Ammon's horn (tissue), 1 donor: Measurements from ENCODE around the gene APLF.
"Not testable (repeated sequence)": the region's sequence is repeated elsewhere in the genome, so short reads cannot be mapped to it uniquely, and the experiment has no call there.

ENCODE experiments used
- DNase-seq: peaks from one replicate; pipeline ENCODE4 v3.0.0-alpha.2; 2016; ENCODE audit warnings: low spot score

Gene APLF

DNA sequence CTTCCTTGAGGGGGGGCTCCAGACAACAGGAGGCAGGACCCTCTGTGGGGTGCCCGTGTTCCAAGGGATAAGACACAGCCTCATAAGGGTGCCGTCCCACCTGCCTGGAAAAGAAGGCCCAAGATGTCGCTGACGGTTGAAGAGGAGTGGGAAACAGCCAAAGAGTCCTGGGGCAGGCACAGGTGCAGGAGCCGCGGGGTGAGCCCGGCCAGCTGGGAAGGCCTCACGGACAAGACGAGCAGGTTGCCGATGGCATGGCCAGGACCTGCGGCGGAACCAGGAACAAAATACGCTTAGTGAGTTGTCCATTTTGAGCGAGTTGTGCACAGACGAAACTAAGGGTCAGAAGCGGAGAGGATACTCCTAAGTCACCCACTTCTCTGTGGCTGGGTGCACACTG is 61.8 kb downstream of the APLF start:
- not testable (repeated sequence) for DNase-seq

DNA sequence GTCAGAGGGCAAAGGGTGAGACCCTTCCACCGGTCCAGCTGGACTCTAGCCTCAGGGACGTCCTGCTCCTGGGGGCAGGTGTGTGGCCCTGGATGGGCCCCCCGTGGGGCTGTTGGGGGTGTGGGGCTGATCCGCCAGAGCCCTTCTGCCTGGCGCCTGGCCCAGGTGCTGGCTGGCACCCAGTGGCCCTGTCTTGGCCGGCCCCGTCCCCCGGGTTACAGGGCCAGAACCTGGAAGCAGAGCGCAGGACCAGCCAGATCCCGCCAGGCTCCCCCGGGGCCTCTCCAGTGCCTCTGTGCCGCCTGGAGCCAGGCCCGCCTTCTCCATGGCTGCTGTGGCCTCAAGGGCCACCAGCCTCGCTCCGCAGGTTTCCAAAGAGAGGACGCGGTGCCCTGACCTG is 62.3 kb downstream of the APLF start:
- DNase-seq = not testable (repeated sequence)

DNA sequence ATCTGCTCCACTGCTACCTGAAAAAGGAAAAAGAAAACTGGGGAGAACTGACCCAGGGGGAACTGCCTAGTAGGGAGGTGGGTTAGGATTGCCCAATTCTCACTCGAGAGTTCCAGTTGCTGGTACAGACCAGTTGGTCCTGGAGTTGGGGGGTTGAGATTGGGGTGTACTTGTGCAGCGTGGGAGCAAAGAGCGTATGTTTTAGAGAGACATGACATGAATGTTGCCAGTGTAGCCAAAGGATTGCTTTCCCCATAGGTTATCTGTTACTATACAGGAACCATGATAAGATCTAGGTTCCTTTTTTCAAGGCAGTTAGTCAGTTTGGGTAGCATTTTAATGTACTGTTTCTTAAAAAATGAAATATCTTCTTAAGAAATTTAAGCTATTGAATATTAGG is 68.6 kb downstream of the APLF start:
- DNase-seq = no peak

DNA sequence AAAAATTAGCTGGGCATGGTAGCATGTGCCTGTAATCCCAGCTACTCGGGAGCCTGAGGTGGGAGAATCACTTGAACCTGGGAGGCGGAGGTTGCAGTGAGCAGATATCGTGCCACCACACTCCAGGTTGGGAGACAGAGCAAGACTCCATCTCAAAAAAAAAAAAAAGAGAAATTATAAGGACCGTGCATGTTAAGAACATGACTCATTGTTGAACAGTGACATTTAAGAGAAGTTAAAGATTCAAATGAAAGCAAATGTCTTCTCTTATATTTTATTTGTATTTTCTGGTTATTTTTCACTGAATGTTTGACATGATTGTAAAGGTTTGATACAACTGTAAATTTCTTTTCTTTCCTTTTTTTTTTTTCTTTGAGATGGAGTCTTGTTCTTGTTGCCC is 69.6 kb downstream of the APLF start:
- DNase-seq = no peak

DNA sequence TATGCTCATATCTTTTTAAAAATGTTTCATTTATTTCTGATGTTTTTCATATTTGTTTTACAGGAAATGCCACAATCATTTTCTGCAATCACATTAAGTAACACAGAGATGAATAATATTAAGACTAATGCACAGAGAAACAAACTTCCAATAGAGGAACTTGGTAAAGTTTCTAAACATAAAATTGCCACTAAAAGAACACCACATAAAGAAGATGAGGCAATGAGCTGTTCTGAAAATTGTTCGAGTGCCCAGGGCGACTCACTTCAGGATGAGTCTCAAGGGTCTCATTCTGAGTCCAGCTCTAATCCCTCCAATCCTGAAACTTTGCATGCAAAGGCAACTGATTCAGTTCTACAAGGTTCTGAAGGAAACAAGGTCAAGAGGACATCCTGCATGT is 70.4 kb downstream of the APLF start:
- DNase-seq = no peak

DNA sequence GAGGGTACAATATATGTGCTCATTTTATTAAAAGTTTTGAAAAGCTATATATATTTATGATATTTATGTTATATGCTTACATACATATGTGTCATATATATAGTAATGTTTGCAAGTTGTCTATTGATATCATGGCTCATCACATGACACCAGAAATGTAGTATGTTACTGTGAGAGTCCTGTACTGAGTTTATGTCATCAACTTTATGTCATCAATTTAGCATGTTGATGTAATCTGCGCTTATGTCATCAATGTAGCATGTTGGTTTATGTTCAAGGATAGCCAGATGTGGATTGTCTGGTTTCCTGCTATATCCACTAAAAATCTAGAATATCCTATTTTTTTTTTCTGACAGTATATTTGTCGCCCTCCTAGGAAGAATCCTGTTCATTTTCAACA is 77.4 kb downstream of the APLF start:
- no peak for DNase-seq

DNA sequence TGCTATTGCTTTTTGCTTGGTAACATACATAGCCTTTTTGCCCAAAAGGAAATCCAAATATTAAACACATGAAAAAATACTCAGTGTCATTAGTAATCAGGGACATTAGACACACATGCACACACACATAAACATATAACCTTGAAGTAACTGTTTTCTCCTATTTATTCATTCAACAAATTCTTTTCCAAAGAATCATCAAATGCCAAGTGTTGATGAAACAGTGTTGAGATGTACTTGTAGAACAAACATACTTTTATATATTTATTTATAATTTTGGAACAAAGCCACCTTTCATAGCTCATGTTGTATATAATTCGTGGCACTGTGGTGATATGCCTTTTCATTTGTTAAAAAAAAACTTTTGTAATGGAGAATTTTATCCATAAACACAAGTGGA is 81.0 kb downstream of the APLF start:
- DNase-seq = no peak

DNA sequence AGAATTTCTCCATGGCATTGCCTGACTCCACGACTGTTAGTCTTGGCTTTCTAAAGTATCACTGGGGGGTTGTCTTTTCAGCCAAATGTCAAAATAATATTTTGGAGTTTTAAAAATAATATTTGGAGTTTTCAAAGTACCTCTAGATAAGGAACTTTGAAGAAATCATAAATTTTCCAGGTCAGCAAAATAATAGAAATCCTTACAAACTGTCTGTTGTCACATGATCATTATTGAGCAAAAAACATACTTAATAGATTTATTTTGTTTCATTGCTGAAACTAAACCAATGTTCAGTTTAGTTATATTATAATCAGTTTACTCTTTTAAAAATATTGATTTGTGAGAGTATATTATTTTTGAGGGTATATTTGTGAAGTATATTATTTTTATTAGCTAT is 85.7 kb downstream of the APLF start:
- no peak for DNase-seq

DNA sequence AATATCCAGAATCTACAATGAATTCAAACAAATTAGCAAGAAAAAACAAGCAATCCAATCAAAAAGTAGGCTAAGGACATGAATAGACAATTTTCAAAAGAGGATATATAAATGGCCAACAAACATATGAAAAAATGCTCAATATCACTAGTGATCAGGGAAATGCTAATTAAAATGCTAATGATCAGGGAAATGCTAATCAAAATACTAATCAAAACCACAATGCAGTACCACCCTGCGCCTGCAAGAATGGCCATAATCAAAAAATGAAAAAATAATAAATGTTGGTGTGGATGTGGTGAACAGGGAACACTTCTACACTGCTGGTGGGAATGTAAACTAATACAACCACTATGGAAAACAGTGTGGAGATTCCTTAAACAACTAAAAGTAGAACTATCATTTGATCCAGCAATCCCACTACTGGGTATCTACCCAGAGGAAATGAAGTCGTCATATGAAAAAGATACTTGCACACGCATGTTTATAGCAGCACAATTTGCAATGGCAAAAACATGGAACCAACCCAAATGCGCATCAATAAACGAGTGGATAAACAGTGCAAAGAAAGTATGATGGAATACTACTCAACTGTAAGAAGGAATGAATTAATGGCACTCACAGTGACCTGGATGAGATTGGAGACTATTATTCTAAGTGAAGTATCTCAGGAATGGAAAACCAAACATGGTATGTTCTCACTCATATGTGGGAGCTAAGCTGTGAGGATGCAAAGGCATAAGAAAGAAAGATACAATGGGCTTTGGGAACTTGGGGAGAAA is 88.2 kb downstream of the APLF start:
- not testable (repeated sequence) for DNase-seq

DNA sequence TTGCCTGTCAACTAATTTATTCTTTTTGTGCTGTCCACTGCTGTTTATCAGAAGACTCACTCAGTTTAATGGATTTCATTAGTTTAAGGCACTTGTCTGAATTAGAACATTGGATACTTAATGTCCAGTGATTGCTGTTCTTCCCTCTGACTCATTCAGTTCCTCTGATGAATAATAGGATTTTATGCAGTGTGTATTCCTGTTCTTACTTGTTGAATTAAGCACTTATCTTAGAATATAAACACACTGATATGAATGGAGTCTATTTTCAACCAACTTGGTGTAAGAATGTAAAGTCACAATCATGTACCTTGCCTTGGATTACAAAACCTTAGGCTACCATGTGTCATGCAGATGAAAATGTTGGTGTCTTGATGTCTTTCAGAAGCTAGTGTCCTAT is 89.0 kb downstream of the APLF start:
- no peak for DNase-seq

DNA sequence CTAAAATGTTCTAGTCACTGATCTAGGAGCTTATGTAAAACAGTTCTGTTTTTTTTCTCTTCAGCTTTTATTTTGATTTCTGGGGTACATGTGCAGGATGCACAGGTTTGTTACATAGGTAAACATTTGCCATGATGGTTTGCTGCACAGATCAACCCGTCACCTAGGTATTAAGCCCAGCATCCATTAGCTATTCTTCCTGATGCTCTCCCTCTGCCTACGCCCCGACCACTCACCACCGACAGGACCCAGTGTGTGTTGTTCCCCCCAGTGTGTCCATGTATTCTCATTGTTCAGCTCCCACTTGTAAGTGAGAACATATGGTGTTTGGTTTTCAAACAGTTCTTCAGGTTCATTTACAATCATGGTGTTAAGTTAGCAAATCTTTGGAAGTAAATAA is 91.2 kb downstream of the APLF start:
- no peak for DNase-seq

DNA sequence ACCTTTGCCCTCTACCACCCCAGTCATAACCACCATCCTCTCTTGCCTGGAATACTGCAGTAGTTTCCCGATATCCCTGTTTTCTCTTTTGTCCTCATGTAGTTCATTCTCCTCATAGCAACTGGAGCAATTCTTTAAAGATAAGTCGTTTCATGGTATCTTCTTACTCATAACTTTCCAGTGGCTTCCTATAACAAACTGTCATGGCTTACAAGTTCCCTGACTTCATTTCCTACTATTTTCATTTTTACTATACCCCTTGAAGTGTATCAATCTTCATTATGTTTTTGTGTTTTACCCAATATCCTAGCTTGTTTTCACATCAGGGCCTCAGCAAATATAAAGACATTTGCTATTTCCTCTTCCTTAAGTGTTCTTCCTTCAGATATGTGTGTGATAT is 92.3 kb downstream of the APLF start:
- no peak for DNase-seq

DNA sequence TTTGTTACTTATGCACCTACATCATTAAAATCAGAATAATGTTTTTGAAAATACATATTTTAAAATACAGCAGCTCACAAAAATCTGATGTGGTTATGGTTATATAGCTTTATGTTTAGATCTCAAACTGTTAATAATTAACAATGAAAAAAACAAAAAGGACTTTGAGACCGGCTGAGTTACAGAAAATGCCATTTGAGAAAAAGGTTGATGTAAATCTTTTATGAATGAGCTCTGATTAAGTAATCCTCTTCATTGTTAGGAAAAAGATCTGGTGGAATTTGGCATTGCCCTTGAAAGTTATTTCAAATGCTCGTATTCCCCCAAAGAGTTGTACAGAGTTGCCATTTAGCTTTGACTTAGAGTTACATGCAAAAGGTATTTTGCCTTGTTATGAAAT is 93.2 kb downstream of the APLF start:
- DNase-seq = no peak

DNA sequence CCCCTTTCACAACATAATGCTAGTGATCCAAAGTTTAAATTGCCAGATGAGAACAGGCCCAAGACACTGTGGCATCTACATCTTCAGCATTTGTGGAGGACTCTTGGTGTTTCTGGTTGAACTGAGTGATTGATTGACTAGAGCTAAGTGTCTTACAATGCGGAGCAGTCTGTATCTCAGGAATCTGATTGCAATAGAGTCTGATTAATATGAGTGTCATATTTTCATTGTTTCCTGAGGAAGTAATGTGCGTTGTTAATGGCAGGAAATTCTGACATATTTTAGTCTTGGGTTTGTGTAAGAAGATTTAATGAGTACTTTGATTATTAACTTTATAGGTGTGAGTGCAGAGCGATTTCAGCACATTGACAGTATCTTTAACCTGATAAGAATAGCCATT is 94.0 kb downstream of the APLF start:
- DNase-seq = no peak

DNA sequence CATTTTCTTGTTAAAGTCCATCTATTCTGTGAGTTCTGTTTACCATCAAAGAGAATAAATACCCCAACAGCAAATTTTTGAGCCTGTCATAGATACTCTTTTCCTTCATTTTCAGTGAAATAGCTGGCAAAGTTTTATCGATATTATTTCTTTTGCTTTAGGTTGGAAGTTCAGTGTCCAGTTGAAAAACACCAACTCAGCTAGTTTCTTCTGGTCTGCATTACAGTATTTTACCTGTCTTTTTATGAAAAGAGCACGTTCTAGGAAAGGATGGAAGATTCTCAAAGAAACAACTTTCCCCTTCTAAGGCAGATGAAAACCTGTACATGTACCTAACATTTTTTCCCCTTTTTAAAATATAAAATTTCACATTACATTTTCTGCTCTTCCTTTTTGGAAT is 95.5 kb downstream of the APLF start:
- no peak for DNase-seq

DNA sequence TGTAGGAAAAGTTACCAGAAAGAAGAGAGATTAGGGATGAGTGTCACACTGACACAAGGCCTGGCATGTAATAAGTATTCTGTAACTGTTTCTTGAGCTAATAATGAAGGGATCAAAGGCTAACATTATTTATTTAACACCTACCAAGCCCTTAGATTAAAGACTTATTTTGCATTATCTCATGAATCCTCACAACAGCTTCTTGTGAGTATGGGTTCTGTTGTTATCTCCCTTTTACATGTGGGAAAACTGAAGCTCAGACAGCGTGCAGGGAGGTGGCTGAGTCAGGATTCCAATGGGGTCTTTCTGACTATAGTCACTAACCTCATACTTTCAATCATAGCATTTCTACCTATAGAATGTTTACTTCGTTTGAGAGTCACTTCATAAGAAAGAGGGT is 97.0 kb downstream of the APLF start:
- DNase-seq = no peak

DNA sequence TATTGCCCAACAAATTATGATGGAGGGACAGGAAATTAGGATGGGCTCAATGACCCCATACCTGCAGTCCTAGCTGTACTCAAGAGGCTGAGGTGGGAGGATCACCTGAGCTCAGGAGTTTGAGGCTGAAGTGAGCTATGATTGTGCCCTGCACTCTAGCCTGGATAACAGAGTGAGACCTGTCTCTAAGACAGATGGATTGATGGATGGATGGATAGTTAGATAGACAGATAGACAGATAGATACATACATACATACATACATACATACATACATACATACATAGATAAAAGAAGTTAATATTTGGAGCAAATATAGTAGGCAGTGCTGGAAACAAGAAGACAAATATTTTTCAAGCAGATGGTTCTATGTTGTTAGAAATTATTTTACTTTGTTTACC is 97.9 kb downstream of the APLF start:
- no peak for DNase-seq

DNA sequence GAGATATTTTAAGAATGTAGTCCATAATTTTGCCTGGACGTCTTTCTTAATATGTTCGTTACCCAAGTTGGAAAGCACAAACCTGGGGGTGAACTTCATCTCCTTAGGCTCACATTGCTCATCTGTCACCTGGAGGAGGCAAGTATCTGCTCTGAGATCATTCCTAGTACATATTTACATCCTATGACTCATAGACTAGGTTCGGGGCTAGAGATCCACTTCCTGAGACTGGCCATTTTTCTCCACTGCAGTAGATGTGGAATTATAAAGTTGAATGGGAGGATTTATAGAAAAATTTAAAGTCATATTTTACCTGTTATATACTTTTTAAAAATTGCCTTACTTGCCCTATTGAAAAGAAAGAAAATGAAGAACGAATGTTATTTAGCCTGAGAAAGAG is 98.5 kb downstream of the APLF start:
- DNase-seq = no peak

DNA sequence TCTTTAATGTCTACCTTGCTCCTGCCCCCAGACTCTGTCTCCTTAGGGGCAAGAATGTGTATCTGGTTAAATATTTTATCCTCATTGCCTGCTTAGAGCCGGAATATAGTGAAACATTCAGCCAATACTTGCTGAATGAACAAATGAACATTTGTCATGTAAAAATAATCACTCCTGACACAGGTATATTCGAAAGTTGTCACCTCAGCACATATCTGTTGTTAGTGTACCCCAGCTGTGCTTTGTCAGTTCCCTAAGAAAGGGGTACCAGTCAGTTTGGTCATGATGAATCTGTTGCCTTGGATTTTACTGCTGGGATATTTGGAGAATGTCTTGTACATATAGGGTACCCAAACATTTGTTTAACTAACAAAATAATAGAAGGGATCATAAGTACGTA is 99.0 kb downstream of the APLF start:
- no peak for DNase-seq

DNA sequence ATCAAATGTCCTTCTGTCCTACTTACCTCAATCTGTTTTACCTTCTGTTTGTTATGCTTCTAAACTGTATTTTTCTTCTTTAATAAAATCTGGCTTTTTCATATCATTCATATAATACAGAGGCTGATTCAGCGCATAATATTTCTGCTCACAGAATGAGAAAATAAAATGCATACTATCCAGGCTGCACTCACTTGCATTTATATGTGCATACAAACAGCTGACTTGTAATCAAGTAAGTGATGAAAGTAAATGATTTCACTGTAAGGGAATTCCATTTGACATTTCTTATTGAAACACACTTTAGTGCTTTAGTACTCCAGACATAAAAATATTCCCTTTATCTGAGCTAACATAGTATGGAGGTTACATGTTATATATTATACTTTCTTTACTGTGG is 100.7 kb downstream of the APLF start:
- DNase-seq = no peak

DNA sequence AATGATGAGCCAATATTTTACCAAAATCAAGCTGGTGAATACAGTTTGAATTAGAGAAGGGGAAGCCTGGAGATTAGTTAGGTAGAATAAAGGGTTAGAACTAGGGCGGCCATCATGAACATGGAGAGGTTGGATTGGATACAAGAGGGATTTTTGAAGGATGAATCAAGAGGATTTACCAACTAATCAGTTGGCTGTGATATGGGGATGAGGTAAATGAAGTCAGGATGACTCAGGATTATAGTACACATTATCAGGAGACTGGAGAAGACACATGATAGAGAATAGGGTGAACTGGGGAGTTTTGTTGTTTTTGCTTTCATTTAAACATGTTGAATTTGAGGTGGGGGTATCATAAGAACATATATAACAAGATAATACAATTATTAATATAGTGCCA is 102.2 kb downstream of the APLF start:
- DNase-seq = no peak

DNA sequence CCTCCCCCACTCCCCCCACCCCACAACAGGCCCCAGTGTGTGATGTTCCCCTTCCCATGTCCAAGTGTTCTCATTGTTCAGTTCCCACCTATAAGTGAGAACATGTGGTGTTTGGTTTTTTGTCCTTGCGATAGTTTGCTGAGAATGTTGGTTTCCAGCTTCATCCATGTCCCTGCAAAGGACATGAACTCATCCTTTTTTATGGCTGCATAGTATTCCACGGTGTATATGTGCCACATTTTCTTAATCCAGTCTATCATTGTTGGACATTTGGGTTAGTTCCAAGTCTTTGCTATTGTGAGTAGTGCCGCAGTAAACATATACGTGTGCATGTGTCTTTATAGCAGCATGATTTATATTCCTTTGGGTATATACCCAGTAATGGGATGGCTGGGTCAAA is 103.0 kb downstream of the APLF start:
- DNase-seq = not testable (repeated sequence)

DNA sequence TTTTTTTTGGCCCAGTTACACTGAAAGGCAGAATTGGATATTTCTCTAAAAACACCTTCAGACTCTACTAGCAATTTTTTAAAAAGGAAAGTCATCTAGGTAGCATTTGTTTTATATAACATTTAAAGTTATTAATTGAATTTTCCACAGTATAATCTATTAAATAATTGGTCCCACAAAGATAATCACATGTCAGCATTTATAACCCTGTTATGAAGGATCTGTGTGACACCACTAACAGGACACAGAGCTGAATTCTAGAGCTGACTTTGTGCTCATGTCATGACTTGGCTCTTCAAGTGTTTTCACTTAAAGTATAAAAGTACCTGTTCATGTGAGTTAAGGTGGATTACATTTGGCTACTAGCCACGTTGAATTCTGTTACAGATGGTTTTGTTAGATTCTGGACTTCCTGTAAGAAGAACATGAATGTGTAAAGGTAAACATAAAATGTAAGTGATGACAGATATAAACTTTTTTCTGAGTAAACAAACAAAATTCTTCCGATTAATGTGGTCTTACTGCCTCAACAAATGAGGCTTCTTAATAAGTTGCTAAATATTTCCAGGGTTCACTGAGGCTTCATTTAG is 106.9 kb downstream of the APLF start:
- DNase-seq = no peak

DNA sequence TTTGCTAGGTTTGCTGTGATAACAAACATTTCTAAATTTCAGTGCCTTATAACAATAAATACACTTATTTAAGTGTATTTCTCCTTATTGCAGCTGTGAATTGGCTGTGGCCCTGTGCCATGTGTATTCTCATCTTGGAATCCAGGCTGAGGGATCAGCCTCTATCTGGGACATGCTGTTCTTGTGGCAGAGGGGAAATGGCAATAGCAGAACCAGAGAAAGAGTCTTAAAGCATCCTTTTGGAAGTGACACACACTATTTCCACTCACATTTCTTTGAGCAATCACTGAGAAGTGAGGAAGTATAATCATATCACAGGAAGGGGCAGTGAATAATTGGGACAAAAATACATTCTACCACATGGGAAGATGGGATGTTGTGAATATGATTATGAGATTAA is 109.8 kb downstream of the APLF start:
- DNase-seq = no peak
